H7 (cell line): ENCODE results near the gene ARL14EPL. TPM values are rescaled to one million over a fixed set of nuclear protein-coding genes. Genes with fewer than 3 reads are reported as not detected.

Source experiments
- DNase-seq: peaks from one replicate; pipeline ENCODE4 v3.0.0; 2012
- H3K27me3 ChIP-seq: 2 replicates; pipeline ENCODE4 v1.6.0; 2011; ENCODE audit warnings: mild to moderate bottlenecking, low read length; ENCODE audit not compliant: control insufficient read depth, insufficient read depth
- H3K36me3 ChIP-seq: replicated peaks from 2 replicates; pipeline ENCODE4 v1.5.1; 2011; ENCODE audit warnings: low read length; ENCODE audit not compliant: control insufficient read depth, insufficient read depth
- H3K4me3 ChIP-seq: 2 replicates; pipeline ENCODE4 v1.5.1; 2011; ENCODE audit warnings: low read depth, mild to moderate bottlenecking, control low read depth, low read length, moderate library complexity; ENCODE audit not compliant: insufficient read depth
- total RNA-seq: library from RNA; depleted of rRNA; stranded (reverse); fragments of >200 nt; shearing (Covaris generic); gene quantifications from 2 replicates; pipeline ENCODE4 v1.2.3, GENCODE V29; 2014; rRNA removed

Gene ARL14EPL
- total RNA-seq = not detected in 2 replicates

DNA sequence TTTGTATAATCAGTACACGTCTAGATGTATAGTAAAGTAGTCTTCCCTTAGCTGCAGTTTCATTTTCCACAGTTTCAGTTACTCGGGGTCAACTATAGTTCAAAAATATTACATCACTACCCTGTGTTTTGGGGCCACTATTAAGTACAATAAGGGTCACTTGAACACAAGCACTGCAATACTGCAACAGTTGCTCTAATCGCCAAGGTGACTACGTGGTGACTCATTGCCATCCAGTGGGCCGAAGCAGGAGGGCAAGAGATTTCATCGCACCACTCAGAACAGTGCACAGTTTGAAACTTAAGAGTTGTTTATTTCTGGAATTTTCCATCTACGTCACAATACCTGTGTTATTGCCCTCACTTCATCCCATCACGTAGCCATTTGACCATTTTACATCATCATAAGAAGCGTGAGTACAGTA, at the start of gene ARL14EPL:
Gene ARL14EPL, plus strand, starts transcription at position 379 of the 424 bp plus-strand sequence. CDS start 18,994 bp downstream, outside the sequence.
- DNase-seq = no peak
- H3K4me3 ChIP-seq = no peak within 1 kb of the TSS
- no peaks in the 10 kb centered on the region for H3K36me3 ChIP-seq
- H3K27me3 ChIP-seq = no peaks in the 10 kb centered on the region

DNA sequence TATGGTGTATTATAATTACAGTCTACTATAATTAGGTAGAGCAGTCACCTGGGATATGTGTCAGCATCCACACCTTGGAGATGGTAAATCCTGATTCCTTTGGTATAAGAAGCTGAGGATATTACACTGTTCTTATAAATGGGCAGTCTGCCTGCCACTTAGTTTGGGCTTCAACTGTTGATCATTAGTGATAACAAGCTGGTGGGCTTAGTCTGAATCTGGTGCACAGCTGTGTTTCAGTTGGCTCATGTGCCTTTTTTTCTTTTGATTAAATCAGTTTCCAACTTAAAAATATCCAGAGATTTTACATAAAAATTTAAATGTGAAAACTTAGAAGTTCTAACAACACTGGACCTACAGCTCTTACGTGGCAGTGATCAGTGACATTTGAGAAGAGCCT, 48.8 kb upstream of the ARL14EPL start:
- no peaks in the 10 kb centered on the region for H3K36me3 ChIP-seq
- no peak for DNase-seq
- H3K4me3 ChIP-seq = no peak overlapping the region
- no peaks in the 10 kb centered on the region for H3K27me3 ChIP-seq

DNA sequence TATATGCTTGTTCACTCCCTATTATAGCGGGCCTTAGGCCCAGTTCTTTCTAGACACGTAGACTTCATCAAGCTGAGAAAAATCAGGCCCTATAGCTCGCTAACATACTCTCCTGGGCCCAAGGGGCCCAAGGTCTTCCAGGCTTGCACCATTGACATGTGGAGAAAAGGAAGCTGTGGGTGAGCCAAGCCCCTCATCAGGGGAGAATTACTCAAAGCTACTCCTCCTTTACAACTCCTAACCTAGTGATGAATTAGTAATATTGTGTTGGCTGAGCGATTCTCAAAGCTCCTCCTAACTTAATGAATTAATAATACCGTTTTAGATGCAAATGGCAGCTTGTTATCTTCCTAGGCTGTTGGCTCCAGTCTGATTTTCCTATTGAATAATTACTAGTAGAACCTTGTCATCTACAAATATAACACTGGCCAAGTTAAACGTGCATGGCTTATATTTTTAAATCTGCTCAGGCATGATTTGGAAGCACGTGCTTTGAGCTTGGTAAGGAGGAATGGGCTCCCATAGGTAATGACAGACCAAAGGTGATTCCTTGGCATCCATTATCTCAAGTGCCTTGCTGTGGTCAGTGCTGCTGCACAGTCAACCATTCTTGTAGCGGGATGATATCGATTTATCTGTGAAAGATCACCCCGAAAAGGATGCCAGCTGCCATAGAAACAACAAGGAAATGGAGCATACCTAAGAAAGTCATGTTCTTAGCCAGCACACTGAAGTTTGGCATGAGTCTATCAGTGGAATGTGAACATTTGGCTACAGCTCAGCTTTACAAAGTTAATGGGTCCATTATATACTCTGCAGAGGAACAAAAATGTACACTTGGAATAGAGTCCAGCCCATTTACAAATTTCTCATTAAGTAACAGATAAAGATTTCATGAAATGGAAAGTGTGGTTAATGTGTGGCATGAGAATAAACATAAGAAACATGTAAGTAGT, 46.2 kb upstream of the ARL14EPL start:
- H3K36me3 ChIP-seq = no peaks in the 10 kb centered on the region

DNA sequence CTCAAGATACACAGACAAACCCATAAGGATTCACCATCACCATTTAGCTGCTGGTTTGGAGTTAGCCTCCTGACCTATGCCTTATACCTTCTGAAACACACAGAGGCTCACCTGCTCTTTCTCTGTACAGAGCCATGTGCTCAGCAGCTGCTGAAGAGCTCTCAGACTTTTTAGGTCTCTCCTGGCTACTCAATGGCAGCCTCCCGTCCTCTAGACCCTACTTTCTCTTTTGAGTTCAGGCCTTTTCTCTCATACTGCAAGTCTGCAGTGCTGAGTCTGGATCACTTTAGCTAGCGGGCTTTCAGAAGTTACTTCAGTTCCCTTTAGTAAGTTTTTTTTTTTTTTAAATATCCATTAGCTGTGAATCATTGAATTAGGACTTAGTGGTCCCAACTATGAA, 44.3 kb upstream of the ARL14EPL start:
- Histone ChIP-seq H3K27me3 (no peaks in the 10 kb centered on the region), H3K36me3 (no peaks in the 10 kb centered on the region), H3K4me3 (no peak overlapping the region)
- DNase-seq = no peak

More for the DNA sequence above, 46.2 kb upstream of the ARL14EPL start:
- DNase-seq = no peak
- no peak overlapping the region for H3K4me3 ChIP-seq
- H3K27me3 ChIP-seq = no peaks in the 10 kb centered on the region

DNA sequence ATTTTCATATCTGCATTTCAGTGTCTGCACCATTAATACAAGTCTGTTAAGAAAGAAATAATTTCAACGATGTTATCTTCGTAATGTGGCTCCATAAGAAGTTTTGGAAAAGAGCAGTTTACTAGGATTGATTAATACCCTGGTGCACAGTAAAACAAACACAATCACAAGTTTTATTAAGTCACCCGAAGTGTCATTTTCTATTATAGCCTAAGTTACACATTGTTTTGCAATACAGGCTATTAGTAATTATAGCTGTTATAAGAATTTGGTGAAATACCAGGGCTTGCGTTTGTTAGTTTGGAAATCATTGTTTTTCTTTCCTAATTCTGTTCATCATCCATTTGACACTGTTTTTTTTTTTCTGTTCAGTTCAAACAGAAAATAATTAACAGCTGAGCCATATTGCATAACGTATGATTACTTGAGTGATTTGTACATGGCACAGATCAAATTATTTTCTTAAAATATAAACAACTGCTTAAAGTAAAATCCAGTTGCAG, 39.4 kb upstream of the ARL14EPL start:
- no peaks in the 10 kb centered on the region for H3K36me3 ChIP-seq
- H3K4me3 ChIP-seq = no peak overlapping the region
- DNase-seq = no peak
- H3K27me3 ChIP-seq = no peaks in the 10 kb centered on the region

DNA sequence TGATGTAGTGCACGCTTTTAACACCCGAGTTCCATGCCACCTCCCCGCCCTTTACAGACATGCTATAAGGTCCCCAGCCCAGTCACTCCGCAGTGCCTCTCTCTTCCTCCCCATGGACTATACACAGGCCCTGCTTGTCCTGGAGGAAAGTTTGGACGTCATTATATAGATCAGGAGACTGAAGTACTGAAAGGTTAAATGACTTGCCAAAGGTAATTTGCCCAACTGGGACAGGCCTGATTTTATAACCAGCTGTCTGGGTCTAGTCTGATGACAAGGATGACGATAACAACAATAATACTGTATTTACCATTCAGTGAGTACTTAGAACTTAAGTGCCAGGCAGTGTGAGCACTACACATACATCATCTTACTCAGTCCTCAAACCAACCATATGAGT, 36.9 kb upstream of the ARL14EPL start:
- Histone ChIP-seq H3K4me3 (no peak overlapping the region), H3K27me3 (no peaks in the 10 kb centered on the region), H3K36me3 (no peaks in the 10 kb centered on the region)
- DNase-seq = no peak

DNA sequence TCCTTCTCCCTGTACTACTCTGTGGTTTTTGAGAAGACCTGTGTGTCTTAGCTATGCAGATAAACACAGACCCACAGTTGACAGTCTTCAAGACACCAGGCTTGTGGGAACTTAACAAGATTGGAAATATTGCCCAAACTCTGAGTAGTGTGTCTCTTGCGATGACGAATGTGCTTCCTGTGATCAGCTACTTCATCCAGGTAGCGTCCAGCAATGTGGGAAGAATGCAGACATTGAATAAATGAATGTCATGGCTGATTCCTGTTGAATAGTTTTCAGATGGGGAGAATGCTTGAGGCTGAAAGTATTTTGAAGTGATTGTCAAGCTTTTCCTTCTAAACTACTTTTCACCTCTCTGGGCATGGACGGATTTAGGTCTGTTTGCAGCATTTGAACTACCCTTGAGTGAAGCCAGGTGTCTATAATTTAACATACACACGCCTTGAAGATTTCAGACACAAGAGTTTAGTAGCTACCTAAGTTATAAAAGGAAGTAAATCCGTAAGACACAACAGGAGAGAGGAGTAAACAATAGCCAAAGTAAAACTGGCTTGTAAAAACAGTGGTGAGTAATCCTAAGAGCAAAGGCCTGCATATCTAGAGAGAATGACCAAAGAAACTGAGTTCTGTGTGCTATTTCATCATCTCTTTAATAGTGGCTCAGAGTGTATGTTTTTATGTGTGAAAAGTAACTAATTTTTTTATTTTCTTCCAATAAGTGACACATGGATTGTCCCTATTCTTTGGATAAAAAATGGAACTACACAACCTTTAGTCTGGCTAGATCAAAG, 30.0 kb upstream of the ARL14EPL start:
- H3K4me3 ChIP-seq = no peak overlapping the region
- H3K27me3 ChIP-seq = no peaks in the 10 kb centered on the region
- no peak for DNase-seq
- no peaks in the 10 kb centered on the region for H3K36me3 ChIP-seq

DNA sequence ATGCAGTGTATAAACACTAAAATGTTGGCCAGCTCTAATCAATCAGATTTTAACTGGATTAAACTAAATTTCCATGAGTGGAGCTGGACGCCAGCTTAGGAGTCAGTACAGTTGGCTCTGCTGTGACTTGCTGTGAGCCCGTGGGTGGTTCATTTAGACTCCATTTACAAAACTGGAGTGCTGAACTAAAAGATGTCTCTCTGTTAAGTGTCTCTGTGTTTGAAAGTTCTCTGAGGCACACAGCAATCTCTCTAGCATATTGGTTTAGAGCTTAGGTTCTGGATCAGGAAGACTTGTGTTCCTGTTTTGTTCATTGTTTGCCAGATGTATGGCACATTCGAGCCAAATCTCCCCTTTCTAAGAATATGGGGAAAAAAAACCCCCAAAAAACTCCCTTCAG, 28.0 kb upstream of the ARL14EPL start:
- Histone ChIP-seq H3K36me3 (no peaks in the 10 kb centered on the region), H3K4me3 (no peak overlapping the region), H3K27me3 (no peaks in the 10 kb centered on the region)
- no peak for DNase-seq

DNA sequence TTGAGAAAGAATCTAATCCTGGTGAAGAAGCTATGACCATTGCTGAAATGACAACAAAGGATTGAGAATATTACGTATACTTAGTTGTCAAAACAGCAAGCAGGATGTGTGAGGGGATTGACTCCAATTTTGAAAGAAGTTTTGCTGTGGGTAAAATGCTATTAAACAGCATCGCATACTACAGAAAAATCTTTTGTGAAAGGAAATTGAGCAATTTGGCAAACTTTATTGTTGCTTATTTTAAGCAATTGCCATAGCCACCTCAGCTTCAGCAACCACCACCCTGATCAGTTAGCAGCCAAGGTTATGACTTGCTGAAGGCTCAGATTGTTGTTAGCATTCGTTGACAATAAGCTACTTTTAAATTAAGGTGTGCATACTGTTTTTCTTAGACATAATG, 22.5 kb upstream of the ARL14EPL start:
- no peak overlapping the region for H3K4me3 ChIP-seq

DNA sequence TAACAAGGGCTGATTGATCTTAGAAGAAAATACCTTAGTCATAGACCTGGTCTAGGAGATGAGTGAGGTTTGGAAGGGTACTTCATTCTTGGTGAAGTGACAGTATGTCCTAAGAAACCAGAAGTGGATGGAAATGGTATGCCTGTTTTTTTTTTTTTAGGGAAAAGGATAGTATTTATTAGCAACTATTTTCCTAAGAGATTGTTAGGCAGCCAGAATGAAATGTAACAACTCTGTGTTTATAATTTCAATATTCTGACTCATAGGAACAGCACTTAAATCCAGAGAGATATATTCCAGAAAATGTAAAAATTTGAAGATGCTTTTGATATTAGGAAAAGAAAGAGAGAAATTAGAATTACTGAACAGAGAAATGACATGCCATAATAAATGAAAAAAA, 21.2 kb upstream of the ARL14EPL start:
- no peaks in the 10 kb centered on the region for H3K36me3 ChIP-seq
- H3K27me3 ChIP-seq = no peaks in the 10 kb centered on the region
- no peak for DNase-seq
- H3K4me3 ChIP-seq = no peak overlapping the region

More for the DNA sequence above, 22.5 kb upstream of the ARL14EPL start:
- no peaks in the 10 kb centered on the region for H3K36me3 ChIP-seq
- H3K27me3 ChIP-seq = no peaks in the 10 kb centered on the region
- DNase-seq = no peak

DNA sequence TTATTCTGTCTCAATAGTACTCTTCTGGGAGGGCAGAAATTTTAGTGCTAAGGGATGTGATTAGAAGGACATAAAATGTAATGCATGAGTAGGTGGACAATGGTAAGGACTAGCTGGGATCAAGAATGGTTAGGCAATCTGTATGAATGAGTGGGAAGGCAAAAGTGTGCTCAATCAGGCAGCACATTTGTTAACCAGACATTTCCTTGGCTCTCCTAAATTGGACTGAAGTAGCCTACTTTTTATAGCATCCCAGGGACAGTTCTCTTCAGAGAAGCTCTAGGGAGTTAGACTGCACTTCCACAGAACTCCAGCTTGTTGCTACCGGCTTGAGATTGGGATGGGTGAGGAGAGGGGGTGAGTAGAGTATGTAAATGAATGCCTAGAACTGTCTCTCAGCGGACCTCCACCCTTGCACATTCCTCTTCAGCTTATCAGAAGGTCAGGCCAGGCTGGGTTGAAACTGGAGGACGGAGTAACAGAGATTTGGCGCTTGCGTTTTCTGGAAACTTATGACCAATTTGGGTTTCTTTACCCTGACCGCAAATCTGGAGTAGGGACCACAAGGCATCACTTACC, 19.0 kb upstream of the ARL14EPL start:
- Histone ChIP-seq H3K27me3 (no peaks in the 10 kb centered on the region), H3K4me3 (no peak overlapping the region), H3K36me3 (no peaks in the 10 kb centered on the region)
- peak; percentile 5 for DNase-seq

DNA sequence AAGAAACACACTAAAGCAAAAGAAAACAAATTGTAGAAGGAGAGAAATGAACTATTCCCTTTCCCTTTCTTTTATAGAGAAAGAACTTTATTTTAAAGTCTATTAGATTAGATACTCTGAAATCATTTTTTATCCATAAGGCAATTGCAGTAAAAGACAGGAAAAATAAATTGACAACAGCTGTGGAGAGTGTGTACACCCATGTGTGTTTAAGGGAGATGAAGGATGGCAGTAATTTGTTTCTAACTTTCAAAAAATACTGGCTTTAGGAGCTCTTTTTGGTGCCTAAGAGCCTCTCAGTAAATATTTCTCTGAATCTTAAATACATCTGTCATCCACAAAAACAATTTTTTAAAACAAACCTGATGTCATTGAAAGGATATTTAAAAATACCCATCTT, 18.3 kb upstream of the ARL14EPL start:
- no peak for DNase-seq
- H3K27me3 ChIP-seq = no peaks in the 10 kb centered on the region
- no peak overlapping the region for H3K4me3 ChIP-seq
- no peaks in the 10 kb centered on the region for H3K36me3 ChIP-seq

DNA sequence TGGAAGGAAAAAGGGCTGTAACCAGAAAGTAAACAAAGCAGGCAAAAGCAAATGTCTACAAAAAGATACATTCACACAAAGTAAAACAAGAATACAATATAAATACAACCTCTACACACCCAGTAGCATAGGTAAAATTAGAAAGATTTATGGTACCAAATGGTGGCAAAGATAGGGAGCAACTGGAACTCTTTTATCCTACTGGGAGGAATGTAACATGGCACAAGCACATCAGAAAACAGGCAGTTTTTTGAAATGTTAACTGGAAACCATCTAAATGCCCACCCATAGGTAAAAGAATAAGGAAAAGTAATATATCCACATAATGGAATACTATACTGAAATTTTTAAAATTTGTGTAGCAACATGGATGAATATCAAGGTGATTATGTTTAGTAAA, 8.7 kb upstream of the ARL14EPL start:
- H3K36me3 ChIP-seq = no peaks in the 10 kb centered on the region
- DNase-seq = no peak
- H3K27me3 ChIP-seq = no peaks in the 10 kb centered on the region
- no peak overlapping the region for H3K4me3 ChIP-seq

DNA sequence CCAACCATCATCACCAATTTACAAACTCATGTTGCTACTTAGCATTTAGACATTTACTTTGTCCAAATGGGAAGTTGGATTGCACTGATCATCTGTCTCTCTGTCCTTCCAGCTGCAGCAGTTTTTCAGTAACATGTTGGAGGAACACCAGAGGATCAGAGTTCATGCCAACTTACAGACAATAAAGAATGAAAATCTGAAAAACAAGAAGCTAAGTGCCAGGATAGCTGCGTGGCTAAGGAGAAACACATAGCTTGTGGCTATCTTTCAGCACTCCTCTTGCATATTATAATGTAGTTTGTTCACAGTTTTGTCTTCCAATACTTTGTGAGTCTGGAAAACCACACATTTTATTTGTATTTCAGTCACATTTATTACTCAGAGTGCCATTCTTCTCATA, 6.4 kb upstream of the ARL14EPL start:
- Histone ChIP-seq H3K36me3 (no peaks in the 10 kb centered on the region), H3K4me3 (no peak overlapping the region), H3K27me3 (no peaks in the 10 kb centered on the region)
- DNase-seq = no peak
